Esophagus muscularis mucosa (tissue), 4 donors: Measurements from ENCODE around the gene ST6GALNAC3. TPM values are rescaled to one million over a fixed set of nuclear protein-coding genes. Genes with fewer than 3 reads are reported as not detected.

Experiments
- DNase-seq: peaks from one replicate; pipeline ENCODE4 v3.0.0-alpha.2; 2017; ENCODE audit errors: extremely low spot score
- H3K27ac ChIP-seq, 4 donors: fragments of 200-600 bp; sonication (generic); replicated peaks in 1 of 4; 1 replicate in 3 of 4; 2 replicates in 1 of 4; pipeline ENCODE4 v1.5.1; 2016 to 2019; ENCODE audit warnings: mild to moderate bottlenecking in 1 of 4
- H3K27me3 ChIP-seq, 4 donors: fragments of 200-600 bp; sonication (generic); one replicate each; pipeline versions ENCODE4 v1.5.1 to v1.6.0; 2016 to 2019
- H3K36me3 ChIP-seq, 4 donors: fragments of 200-600 bp; sonication (generic); one replicate each; pipeline ENCODE4 v1.5.1; 2016 to 2019
- H3K4me1 ChIP-seq, 4 donors: fragments of 200-600 bp; sonication (generic); one replicate each; pipeline ENCODE4 v1.5.1; 2016 to 2019
- H3K4me3 ChIP-seq, 4 donors: fragments of 200-600 bp; sonication (generic); 1 replicate in 2 of 4; 2 replicates in 2 of 4; pipeline ENCODE4 v1.5.1; 2016 to 2019; ENCODE audit warnings: mild to moderate bottlenecking in 4 of 4, moderate library complexity in 1 of 4
- H3K9me3 ChIP-seq, 4 donors: fragments of 200-600 bp; sonication (generic); 1 replicate in 3 of 4; 2 replicates in 1 of 4; pipeline ENCODE4 v1.5.1; 2016 to 2019
- EP300 ChIP-seq: sonication (generic); formaldehyde crosslinking; IDR thresholded peaks from one replicate; pipeline ENCODE4 v1.6.1; 2017; ENCODE audit warnings: antibody characterized with exemption
- POLR2A ChIP-seq: fragments of 450-650 bp; IDR thresholded peaks from one replicate; pipeline ENCODE4 v1.6.1; 2017; ENCODE audit warnings: antibody characterized with exemption, moderate library complexity, mild to moderate bottlenecking, low read depth
- POLR2AphosphoS5 ChIP-seq, 2 donors: sonication (generic); formaldehyde crosslinking; IDR thresholded peaks; one replicate each; pipeline ENCODE4 v1.6.1; 2017; ENCODE audit warnings: antibody characterized with exemption in 2 of 2
- WGBS: methylation state at CpG from one replicate; pipeline ENCODE4 v1.1.5; 2018; 5-methylcytosine and 5-hydroxymethylcytosine counted together
- intact Hi-C: fragments of 100-400 bp; cut with DNase I; formaldehyde crosslinking; loops from one replicate; pipeline ENCODE4 v1.15.1; 2023
- total RNA-seq, 4 donors: library from RNA; depleted of rRNA; stranded (reverse); fragments of >200 nt; gene quantifications; one replicate each; pipeline versions ENCODE4 v1.1.0 to v1.2.1, GENCODE V29; 2016
- TF ChIP-seq, protein P1 (sequence below), 3 experiments: fragments of 200-600 bp in 2 of 3; fragments of 450-650 bp in 1 of 3; sonication (generic) in 2 of 3; IDR thresholded peaks; one replicate each; pipeline ENCODE4 v1.5.1; 2017 to 2019; ENCODE audit warnings: antibody characterized with exemption in 3 of 3, mild to moderate bottlenecking in 2 of 3, moderate library complexity in 1 of 3

Gene ST6GALNAC3
- total RNA-seq, 4 donors from 2014 or later: 2.1 to 6.8 (median 4.8) TPM

GRCh38 chr1:76674689-76675210 lies 600.2 kb downstream of the ST6GALNAC3 start:
- intact Hi-C loops: no loop called here
- no peak overlapping the region for H3K27ac ChIP-seq
- H3K4me1 ChIP-seq: no peaks in the 10 kb centered on the region
- 96% methylated on average over 3 of the region's 3 CpGs for WGBS
- no peaks in the 10 kb centered on the region for H3K36me3 ChIP-seq
- no peaks in the 10 kb centered on the region for H3K27me3 ChIP-seq
- DNase-seq: peak; percentile 45
- TF ChIP-seq POLR2AphosphoS5 (IDR thresholded peaks at IDR 0.05): no peak
- TF ChIP-seq, protein P1, sequence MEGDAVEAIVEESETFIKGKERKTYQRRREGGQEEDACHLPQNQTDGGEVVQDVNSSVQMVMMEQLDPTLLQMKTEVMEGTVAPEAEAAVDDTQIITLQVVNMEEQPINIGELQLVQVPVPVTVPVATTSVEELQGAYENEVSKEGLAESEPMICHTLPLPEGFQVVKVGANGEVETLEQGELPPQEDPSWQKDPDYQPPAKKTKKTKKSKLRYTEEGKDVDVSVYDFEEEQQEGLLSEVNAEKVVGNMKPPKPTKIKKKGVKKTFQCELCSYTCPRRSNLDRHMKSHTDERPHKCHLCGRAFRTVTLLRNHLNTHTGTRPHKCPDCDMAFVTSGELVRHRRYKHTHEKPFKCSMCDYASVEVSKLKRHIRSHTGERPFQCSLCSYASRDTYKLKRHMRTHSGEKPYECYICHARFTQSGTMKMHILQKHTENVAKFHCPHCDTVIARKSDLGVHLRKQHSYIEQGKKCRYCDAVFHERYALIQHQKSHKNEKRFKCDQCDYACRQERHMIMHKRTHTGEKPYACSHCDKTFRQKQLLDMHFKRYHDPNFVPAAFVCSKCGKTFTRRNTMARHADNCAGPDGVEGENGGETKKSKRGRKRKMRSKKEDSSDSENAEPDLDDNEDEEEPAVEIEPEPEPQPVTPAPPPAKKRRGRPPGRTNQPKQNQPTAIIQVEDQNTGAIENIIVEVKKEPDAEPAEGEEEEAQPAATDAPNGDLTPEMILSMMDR (IDR thresholded peaks at IDR 0.05): no peak
- TF ChIP-seq EP300: no peak
- TF ChIP-seq POLR2A: no peak
- H3K9me3 ChIP-seq: no peaks in the 10 kb centered on the region
- no peak overlapping the region for H3K4me3 ChIP-seq

GRCh38 chr1:76677416-76678405 lies 603.2 kb downstream of the ST6GALNAC3 start:
- intact Hi-C loops: no loop called here
- WGBS: 73% methylated on average over 5 of the region's 5 CpGs

GRCh38 chr1:76679534-76680152 lies 605.1 kb downstream of the ST6GALNAC3 start:
- Histone ChIP-seq H3K9me3 (no peaks in the 10 kb centered on the region), H3K27me3 (no peaks in the 10 kb centered on the region), H3K36me3 (no peaks in the 10 kb centered on the region), H3K4me1 (no peaks in the 10 kb centered on the region), H3K4me3 (no peak overlapping the region), H3K27ac (no peak overlapping the region)
- peak; percentile 75 for DNase-seq
- intact Hi-C loops: no loop called here
- WGBS: 95% methylated on average over 8 of the region's 8 CpGs
- TF ChIP-seq EP300 (no peak), POLR2A (no peak), POLR2AphosphoS5 (IDR thresholded peaks at IDR 0.05) (no peak)
- TF ChIP-seq, protein P1 (IDR thresholded peaks at IDR 0.05): no peak

More at GRCh38 chr1:76677416-76678405, 603.2 kb downstream of the ST6GALNAC3 start:
- TF ChIP-seq POLR2AphosphoS5 (IDR thresholded peaks at IDR 0.05): no peak
- no peak for TF ChIP-seq POLR2A
- TF ChIP-seq, protein P1 (IDR thresholded peaks at IDR 0.05): no peak
- no peak for TF ChIP-seq EP300
- Histone ChIP-seq H3K9me3 (no peaks in the 10 kb centered on the region), H3K27me3 (no peaks in the 10 kb centered on the region), H3K4me1 (no peaks in the 10 kb centered on the region), H3K27ac (no peak overlapping the region), H3K36me3 (no peaks in the 10 kb centered on the region), H3K4me3 (no peak overlapping the region)
- DNase-seq: peak; percentile 53

GRCh38 chr1:76680651-76681050 lies 606.1 kb downstream of the ST6GALNAC3 start:
- Histone ChIP-seq H3K27me3 (no peaks in the 10 kb centered on the region), H3K27ac (no peak overlapping the region), H3K9me3 (no peaks in the 10 kb centered on the region), H3K4me1 (no peaks in the 10 kb centered on the region), H3K4me3 (no peak overlapping the region), H3K36me3 (no peaks in the 10 kb centered on the region)
- intact Hi-C loops: no loop called here
- WGBS: 87% methylated on average over 1 of the region's 1 CpG
- TF ChIP-seq POLR2AphosphoS5 (IDR thresholded peaks at IDR 0.05): no peak
- TF ChIP-seq, protein P1 (IDR thresholded peaks at IDR 0.05): no peak
- TF ChIP-seq POLR2A: no peak
- TF ChIP-seq EP300: no peak
- DNase-seq: peak; percentile 75
